Keratinocyte (primary cell): Measurements from ENCODE around the gene COPG1. TPM values are rescaled to one million over a fixed set of nuclear protein-coding genes. Genes with fewer than 3 reads are reported as not detected.

Experiments used
- DNase-seq: peaks from one replicate; pipeline ENCODE4 v3.0.0-alpha.2; 2011; ENCODE audit warnings: low read depth, missing footprints, low spot score
- FAIRE-seq: peaks from 2 replicates; lab custom pipeline; 2011; peaks lifted over from hg19 to GRCh38; lab: Jason Lieb, UNC
- H2AFZ ChIP-seq: 2 replicates; pipeline ENCODE4 v1.6.0; 2012; ENCODE audit warnings: low read length, control low read depth, inconsistent platforms; ENCODE audit not compliant: control insufficient read depth
- H3K27ac ChIP-seq: 2 replicates; pipeline ENCODE4 v1.5.1; 2011; ENCODE audit warnings: low read length; ENCODE audit not compliant: control insufficient read depth, insufficient read depth
- H3K27me3 ChIP-seq: 3 replicates; pipeline ENCODE4 v1.6.0; 2011; ENCODE audit warnings: low read length; ENCODE audit not compliant: control insufficient read depth, insufficient read depth; ENCODE audit errors: extremely low read depth
- H3K36me3 ChIP-seq, 2 experiments: 2 replicates in 1 of 2; 3 replicates in 1 of 2; pipeline ENCODE4 v1.5.1; 2011; ENCODE audit warnings: low read length in 2 of 2, mild to moderate bottlenecking in 1 of 2; ENCODE audit not compliant: control insufficient read depth in 2 of 2, insufficient read depth in 2 of 2; ENCODE audit errors: extremely low read depth in 1 of 2
- H3K4me1 ChIP-seq: 3 replicates; pipeline ENCODE4 v1.5.1; 2011; ENCODE audit warnings: low read length; ENCODE audit not compliant: control insufficient read depth, insufficient read depth; ENCODE audit errors: extremely low read depth
- H3K4me2 ChIP-seq: 3 replicates; pipeline ENCODE4 v1.6.0; 2011; ENCODE audit warnings: low read depth, low read length; ENCODE audit not compliant: control insufficient read depth, insufficient read depth; ENCODE audit errors: extremely low read depth
- H3K4me3 ChIP-seq, 3 experiments: fragments of 200-600 bp in 1 of 3; sonication (generic) in 1 of 3; 2 replicates in 2 of 3; 3 replicates in 1 of 3; pipeline ENCODE4 v1.5.1; 2011 to 2016; ENCODE audit warnings: low read length in 3 of 3, mild to moderate bottlenecking in 3 of 3, control low read depth in 2 of 3, inconsistent platforms in 1 of 3, low read depth in 1 of 3, mixed read lengths in 1 of 3, mixed run types in 1 of 3, moderate library complexity in 1 of 3; ENCODE audit not compliant: control insufficient read depth in 2 of 3, insufficient read depth in 2 of 3; ENCODE audit errors: extremely low read depth in 1 of 3
- H3K79me2 ChIP-seq: 2 replicates; pipeline ENCODE4 v1.6.0; 2012; ENCODE audit warnings: low read length; ENCODE audit not compliant: control insufficient read depth, insufficient read depth
- H3K9ac ChIP-seq: 3 replicates; pipeline ENCODE4 v1.6.0; 2011; ENCODE audit warnings: low read length; ENCODE audit not compliant: control insufficient read depth, insufficient read depth; ENCODE audit errors: extremely low read depth
- H3K9me1 ChIP-seq: 3 replicates; pipeline ENCODE4 v1.6.0; 2011; ENCODE audit warnings: low read length; ENCODE audit not compliant: control insufficient read depth, insufficient read depth; ENCODE audit errors: extremely low read depth
- H3K9me3 ChIP-seq: 2 replicates; pipeline ENCODE4 v1.5.1; 2012; ENCODE audit warnings: low read depth, low read length; ENCODE audit not compliant: control insufficient read depth
- H4K20me1 ChIP-seq: 3 replicates; pipeline ENCODE4 v1.6.0; 2011; ENCODE audit warnings: low read length; ENCODE audit not compliant: control insufficient read depth, insufficient read depth; ENCODE audit errors: extremely low read depth
- CTCF ChIP-seq, 3 experiments: IDR thresholded peaks in 1 of 3; conservative IDR thresholded peaks in 1 of 3; optimal IDR thresholded peaks in 1 of 3; 2 replicates in 2 of 3; 3 replicates in 1 of 3; pipeline versions ENCODE3 to v1.5.1; 2011; ENCODE audit warnings: low read length in 3 of 3, mild to moderate bottlenecking in 3 of 3, moderate library complexity in 2 of 3, control low read depth in 1 of 3, inconsistent platforms in 1 of 3; ENCODE audit not compliant: insufficient read depth in 2 of 3; ENCODE audit errors: extremely low read depth in 1 of 3
- EZH2 ChIP-seq: IDR thresholded peaks from one replicate; pipeline ENCODE4 v1.6.1; 2012; ENCODE audit warnings: inconsistent platforms, mild to moderate bottlenecking, low read length, moderate library complexity
- dilution Hi-C: fragments of 300-500 bp; cut with MboI; formaldehyde crosslinking; loops from one replicate; pipeline ENCODE4 v1.7.0; 2020; ENCODE audit warnings: low sequenced_read_pairs; ENCODE audit not compliant: extremely low pct_ligation_motif_present
- polyA plus RNA-seq, 5 experiments: library from polyadenylated mRNA; depleted of rRNA in 3 of 5; stranded (reverse) in 3 of 5; stranded (forward) in 1 of 5; unstranded in 1 of 5; fragments of >200 nt; gene quantifications; 1 replicate in 1 of 5; 2 replicates in 3 of 5; 3 replicates in 1 of 5; pipeline versions ENCODE4 v1.2.1 to v1.2.3, GENCODE V29; 2011 to 2012; ENCODE audit warnings: missing spikeins in 2 of 5, low read depth in 1 of 5, low replicate concordance in 1 of 5

The COPG1 gene
- polyA plus RNA-seq, 1 donor (not counting 4 experiments of a cell fraction or from before 2014, with no cell fraction given): 65.5 TPM

DNA sequence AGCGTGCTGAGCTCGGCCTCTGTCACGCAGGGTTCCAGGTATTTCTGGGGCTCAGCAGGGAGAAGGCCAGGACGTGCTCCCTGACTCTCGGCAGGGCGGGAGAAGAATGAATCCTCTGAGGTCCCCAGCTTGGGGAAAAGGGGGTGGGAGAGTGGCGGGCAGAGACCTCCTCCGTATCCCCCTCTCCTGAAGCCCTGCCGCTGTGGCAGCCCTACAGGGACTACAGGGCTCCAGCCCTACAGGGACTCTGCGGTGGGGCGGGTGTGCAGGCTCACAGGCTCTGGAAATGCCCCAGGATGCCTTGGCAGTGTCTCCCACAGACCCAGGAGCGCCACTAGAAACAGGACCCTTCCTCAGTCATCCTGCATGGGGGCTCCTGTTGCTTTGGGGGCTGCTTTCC is 75.4 kb downstream of the COPG1 start:
- H3K79me2 ChIP-seq: no peaks in the 10 kb centered on the region
- no peak overlapping the region for H3K4me2 ChIP-seq
- H3K4me1 ChIP-seq: no peaks in the 10 kb centered on the region
- H3K9ac ChIP-seq: no peak overlapping the region
- H3K27ac ChIP-seq: no peak overlapping the region
- DNase-seq: no peak
- no peaks in the 10 kb centered on the region for H3K9me1 ChIP-seq
- H3K36me3 ChIP-seq: no peaks in the 10 kb centered on the region
- H4K20me1 ChIP-seq: no peaks in the 10 kb centered on the region
- H3K9me3 ChIP-seq: no peaks in the 10 kb centered on the region
- no peak for FAIRE-seq
- H3K4me3 ChIP-seq: no peak overlapping the region
- H2AFZ ChIP-seq: no peak overlapping the region
- no peaks in the 10 kb centered on the region for H3K27me3 ChIP-seq
- TF ChIP-seq CTCF (optimal IDR thresholded peaks at IDR 0.05 in 1 of 3, IDR thresholded peaks at IDR 0.05 in 1 of 3, conservative IDR thresholded peaks at IDR 0.05 in 1 of 3; ENCODE audit: extremely low read depth in 1 of 3, insufficient read depth in 2 of 3, low read length in 3 of 3) (no peak), EZH2 (no peak)
- dilution Hi-C loops: no loop called here

DNA sequence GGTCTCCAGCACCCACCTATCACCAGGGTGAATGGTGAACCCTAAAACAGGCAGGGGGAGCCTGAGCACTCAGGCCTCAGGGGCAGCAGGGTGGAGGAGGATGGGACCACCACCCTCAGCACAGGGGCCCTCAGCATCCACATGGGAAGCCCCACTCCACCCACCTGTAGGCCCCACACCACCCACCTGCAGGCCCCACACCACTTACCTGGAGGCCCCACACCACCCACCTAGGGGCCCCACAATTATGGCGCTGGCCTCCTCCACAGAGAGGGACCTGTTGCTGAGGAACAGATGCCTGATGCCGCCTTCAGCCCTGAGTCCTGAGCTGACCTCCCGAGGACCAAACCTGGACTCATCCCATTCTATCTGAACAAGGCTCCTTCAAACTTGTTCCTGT is 76.0 kb downstream of the COPG1 start:
- dilution Hi-C loops: no loop called here

More for the DNA sequence above, 76.0 kb downstream of the COPG1 start:
- no peak for FAIRE-seq
- TF ChIP-seq EZH2 (no peak), CTCF (optimal IDR thresholded peaks at IDR 0.05 in 1 of 3, IDR thresholded peaks at IDR 0.05 in 1 of 3, conservative IDR thresholded peaks at IDR 0.05 in 1 of 3; ENCODE audit: extremely low read depth in 1 of 3, insufficient read depth in 2 of 3, low read length in 3 of 3) (no peak)
- Histone ChIP-seq H3K9me1 (no peaks in the 10 kb centered on the region), H2AFZ (no peak overlapping the region), H3K4me3 (no peak overlapping the region), H3K9ac (no peak overlapping the region), H3K36me3 (no peaks in the 10 kb centered on the region), H3K27me3 (no peaks in the 10 kb centered on the region), H3K79me2 (no peaks in the 10 kb centered on the region), H3K9me3 (no peaks in the 10 kb centered on the region), H4K20me1 (no peaks in the 10 kb centered on the region), H3K27ac (no peak overlapping the region), H3K4me2 (no peak overlapping the region), H3K4me1 (no peaks in the 10 kb centered on the region)
- no peak for DNase-seq
